Measurements from ENCODE around the gene PREX1.

- TF ChIP-seq, protein P1, sequence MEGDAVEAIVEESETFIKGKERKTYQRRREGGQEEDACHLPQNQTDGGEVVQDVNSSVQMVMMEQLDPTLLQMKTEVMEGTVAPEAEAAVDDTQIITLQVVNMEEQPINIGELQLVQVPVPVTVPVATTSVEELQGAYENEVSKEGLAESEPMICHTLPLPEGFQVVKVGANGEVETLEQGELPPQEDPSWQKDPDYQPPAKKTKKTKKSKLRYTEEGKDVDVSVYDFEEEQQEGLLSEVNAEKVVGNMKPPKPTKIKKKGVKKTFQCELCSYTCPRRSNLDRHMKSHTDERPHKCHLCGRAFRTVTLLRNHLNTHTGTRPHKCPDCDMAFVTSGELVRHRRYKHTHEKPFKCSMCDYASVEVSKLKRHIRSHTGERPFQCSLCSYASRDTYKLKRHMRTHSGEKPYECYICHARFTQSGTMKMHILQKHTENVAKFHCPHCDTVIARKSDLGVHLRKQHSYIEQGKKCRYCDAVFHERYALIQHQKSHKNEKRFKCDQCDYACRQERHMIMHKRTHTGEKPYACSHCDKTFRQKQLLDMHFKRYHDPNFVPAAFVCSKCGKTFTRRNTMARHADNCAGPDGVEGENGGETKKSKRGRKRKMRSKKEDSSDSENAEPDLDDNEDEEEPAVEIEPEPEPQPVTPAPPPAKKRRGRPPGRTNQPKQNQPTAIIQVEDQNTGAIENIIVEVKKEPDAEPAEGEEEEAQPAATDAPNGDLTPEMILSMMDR (conservative IDR thresholded peaks at IDR 0.05; ENCODE audit: low read length): no peak
- no peak for TF ChIP-seq EZH2phosphoT487 (IDR thresholded peaks at IDR 0.05; ENCODE audit: borderline replicate concordance, low read depth, low read length)
These were observed 105.0 kb downstream of the PREX1 start for GRCh38 chr20:48722737-48723191.

Data from OCI-LY7 (cell line).